GM18868 (cell line): Measurements from ENCODE around the gene DDX41.

Source experiments
- ATAC-seq: cut with Tn5 transposase; IDR thresholded peaks from one replicate; pipeline ENCODE4 v1.9.1; 2021; ENCODE audit warnings: mild to moderate bottlenecking, moderate library complexity; ENCODE audit not compliant: unreplicated experiment

DDX41 gene

GRCh38 chr5:177499842-177500241 lies 16.9 kb downstream of the DDX41 start:
- ATAC-seq: no peak

GRCh38 chr5:177498013-177498787 lies 18.6 kb downstream of the DDX41 start:
- ATAC-seq: no peak

- peak; percentile 72 for ATAC-seq
These were observed 19.3 kb downstream of the DDX41 start, which contains the start of gene PDLIM7 for GRCh38 chr5:177497292-177498012. PDLIM7 (minus strand) TSS chr5:177497604; CDS start chr5:177496512, 1,092 bp downstream.

- ATAC-seq: no peak
These were observed 20.0 kb downstream of the DDX41 start for GRCh38 chr5:177496727-177497291.

- no peak for ATAC-seq
These were observed 20.6 kb downstream of the DDX41 start for GRCh38 chr5:177496070-177496726.

- ATAC-seq: no peak
These were observed 21.3 kb downstream of the DDX41 start for GRCh38 chr5:177495243-177496060.

GRCh38 chr5:177494346-177495195 lies 22.2 kb downstream of the DDX41 start:
- no peak for ATAC-seq

- ATAC-seq: no peak
These were observed 22.9 kb downstream of the DDX41 start for GRCh38 chr5:177493795-177494345.

- ATAC-seq: no peak
These were observed 23.9 kb downstream of the DDX41 start for GRCh38 chr5:177492841-177493240.

GRCh38 chr5:177491983-177492746 lies 24.6 kb downstream of the DDX41 start:
- no peak for ATAC-seq

- ATAC-seq: no peak
These were observed 25.3 kb downstream of the DDX41 start for GRCh38 chr5:177491429-177491945.

- ATAC-seq: no peak
These were observed 25.8 kb downstream of the DDX41 start for GRCh38 chr5:177490992-177491391.

- ATAC-seq: no peak
These were observed 26.3 kb downstream of the DDX41 start for GRCh38 chr5:177490311-177490991.

GRCh38 chr5:177489119-177489716 lies 27.5 kb downstream of the DDX41 start:
- no peak for ATAC-seq

- no peak for ATAC-seq
These were observed 28.8 kb downstream of the DDX41 start for GRCh38 chr5:177487975-177488374.

GRCh38 chr5:177487144-177487543 lies 29.6 kb downstream of the DDX41 start:
- ATAC-seq: no peak

GRCh38 chr5:177486256-177486655 lies 30.5 kb downstream of the DDX41 start:
- no peak for ATAC-seq
